ENCODE data around the gene CCDC149.

DNA sequence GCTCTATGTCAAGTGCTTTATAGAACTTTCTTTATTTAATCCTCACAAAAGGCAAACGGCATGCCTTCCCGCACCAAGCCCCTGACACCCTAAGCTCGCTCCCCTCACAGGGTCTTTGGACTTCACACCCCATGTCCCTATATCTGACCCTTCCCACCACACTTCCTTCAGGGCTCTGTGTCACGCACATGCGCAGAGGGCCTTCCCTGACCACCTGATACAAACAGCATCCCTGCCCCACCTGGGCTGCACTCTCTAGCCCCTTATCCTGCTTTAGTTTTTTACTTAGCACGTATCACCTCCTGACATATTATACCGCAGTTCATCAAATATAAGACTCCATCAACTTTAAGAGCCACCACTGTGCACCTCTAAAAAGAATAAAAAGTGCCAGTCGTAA, 67.7 kb downstream of the CCDC149 start:
- no peak for TF ChIP-seq EZH2 (IDR thresholded peaks at IDR 0.05; ENCODE audit: low read length, unreplicated experiment)
- TF ChIP-seq, protein P1, sequence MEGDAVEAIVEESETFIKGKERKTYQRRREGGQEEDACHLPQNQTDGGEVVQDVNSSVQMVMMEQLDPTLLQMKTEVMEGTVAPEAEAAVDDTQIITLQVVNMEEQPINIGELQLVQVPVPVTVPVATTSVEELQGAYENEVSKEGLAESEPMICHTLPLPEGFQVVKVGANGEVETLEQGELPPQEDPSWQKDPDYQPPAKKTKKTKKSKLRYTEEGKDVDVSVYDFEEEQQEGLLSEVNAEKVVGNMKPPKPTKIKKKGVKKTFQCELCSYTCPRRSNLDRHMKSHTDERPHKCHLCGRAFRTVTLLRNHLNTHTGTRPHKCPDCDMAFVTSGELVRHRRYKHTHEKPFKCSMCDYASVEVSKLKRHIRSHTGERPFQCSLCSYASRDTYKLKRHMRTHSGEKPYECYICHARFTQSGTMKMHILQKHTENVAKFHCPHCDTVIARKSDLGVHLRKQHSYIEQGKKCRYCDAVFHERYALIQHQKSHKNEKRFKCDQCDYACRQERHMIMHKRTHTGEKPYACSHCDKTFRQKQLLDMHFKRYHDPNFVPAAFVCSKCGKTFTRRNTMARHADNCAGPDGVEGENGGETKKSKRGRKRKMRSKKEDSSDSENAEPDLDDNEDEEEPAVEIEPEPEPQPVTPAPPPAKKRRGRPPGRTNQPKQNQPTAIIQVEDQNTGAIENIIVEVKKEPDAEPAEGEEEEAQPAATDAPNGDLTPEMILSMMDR (conservative IDR thresholded peaks at IDR 0.05; ENCODE audit: low read depth, low read length) = no peak
